AG20443 (cell line): Measurements from ENCODE around the gene INHBE.
A peak's percentile ranks its signal among the peaks of the same experiment; 100 is the strongest.
"Not testable (repeated sequence)": the region's sequence is repeated elsewhere in the genome, so short reads cannot be mapped to it uniquely, and the experiment has no call there.

Source experiments
- DNase-seq: peaks from one replicate; pipeline ENCODE4 v3.0.0; 2012; ENCODE audit warnings: low spot score, mixed read lengths

Gene INHBE, protein sequence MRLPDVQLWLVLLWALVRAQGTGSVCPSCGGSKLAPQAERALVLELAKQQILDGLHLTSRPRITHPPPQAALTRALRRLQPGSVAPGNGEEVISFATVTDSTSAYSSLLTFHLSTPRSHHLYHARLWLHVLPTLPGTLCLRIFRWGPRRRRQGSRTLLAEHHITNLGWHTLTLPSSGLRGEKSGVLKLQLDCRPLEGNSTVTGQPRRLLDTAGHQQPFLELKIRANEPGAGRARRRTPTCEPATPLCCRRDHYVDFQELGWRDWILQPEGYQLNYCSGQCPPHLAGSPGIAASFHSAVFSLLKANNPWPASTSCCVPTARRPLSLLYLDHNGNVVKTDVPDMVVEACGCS

DNA sequence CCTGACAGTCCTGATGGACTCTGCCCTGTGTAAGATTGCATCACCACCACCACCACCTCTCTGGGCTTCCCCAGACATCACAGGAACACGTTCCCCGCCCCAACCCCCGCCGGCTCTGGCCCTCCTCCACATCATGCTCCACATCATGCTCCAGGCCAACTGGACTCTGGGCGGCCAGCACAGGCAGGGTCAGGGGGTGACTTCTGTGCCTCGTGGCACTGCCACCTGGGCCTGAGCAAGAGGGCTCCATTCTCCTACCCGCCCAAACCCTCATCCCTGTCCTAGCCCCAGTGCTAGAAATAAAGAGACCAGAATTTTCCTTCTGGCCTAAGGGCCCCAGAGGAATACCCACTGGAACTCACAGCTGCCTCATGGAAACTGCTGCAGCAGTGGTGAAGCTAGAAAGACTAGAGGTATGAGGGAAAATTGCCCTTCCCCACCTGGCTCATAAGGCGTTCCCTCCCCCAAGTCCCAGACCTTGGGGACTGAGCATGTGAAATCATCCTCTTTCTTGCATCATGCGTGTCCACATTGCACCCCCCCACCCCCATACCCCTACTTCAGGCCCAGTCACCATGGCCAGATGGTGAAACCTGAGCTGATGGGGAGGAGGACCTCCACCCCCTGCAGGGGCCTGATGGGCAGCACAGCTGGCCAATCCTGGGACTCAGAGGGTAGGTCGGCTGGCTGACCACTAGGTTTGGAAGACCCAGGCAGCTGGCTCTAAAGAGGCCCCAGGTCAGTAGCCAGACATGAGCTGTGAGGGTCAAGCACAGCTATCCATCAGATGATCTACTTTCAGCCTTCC, at the start of gene INHBE:
Gene INHBE (plus strand): TSS at position 742 of the 808 bp plus-strand sequence. CDS start 230 bp downstream, outside the sequence.
- peak; percentile 59 for DNase-seq

GRCh38 chr12:57410534-57410933, 44.6 kb upstream of the INHBE start:
- DNase-seq: no peak

DNA sequence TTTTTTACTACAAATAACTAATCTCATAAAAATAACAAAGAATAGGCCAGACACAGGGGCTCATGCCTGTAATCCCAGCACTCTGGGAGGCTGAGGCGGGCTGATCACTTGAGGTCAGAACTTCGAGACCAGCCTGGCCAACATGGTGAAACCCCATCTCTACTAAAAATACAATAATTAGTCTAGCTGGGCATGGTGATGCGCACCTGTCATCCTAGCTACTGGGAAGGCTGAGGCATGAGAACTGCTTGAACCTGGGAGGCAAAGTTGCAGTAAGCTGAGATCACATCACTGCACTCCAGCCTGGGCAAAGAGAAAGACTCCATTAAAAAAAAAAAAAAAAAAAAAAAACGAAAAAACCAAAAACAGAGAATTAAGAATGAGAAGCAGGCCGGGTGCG, 40.9 kb upstream of the INHBE start:
- not testable (repeated sequence) for DNase-seq

- no peak for DNase-seq
Observed at GRCh38 chr12:57415088-57415487, 40.0 kb upstream of the INHBE start.

DNA sequence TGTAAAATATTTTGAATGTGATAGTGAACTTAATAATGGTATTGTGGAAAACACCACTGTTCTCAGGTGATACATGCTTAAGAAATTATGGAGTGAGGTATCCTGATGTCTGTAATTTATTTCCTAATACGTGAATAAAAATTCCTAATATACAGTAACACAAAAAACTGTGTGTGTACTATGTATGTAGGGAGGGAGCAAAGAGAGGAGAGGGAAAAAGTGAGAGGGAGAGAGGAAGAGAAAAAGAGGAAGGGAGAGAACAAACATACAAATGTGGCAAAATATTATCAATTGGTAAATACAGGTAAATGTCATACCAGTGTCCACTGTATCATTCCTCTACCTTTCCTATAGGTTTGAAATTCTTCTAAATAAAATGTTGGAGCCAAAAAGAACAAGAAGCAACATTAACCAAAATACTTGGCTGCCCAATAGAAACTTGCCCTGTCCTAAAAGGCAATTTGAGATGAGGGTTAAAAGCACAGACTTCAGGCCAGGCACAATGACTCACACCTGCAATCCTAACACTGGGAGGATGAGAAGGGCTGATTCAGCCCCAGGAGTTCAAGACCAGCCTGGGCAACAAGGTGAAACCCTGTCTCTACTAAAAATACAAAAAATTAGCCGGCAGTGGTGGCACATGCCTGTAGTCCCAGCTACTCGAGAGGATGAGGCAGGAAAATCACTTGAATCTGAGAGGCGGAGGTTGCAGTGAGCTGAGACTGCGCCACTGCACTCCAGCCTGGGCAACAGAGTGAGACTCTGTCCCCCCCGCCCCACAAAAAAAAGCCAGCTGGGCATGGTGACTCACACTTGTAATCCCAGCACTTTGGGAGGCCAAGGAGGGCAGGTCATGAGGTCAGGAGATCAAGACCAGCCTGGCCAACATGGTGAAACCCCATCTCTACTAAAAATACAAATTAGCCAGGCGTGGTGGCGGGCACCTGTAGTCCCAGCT, 38.8 kb upstream of the INHBE start:
- DNase-seq: peak; percentile 13

GRCh38 chr12:57418255-57418654, 36.9 kb upstream of the INHBE start:
- no peak for DNase-seq

DNA sequence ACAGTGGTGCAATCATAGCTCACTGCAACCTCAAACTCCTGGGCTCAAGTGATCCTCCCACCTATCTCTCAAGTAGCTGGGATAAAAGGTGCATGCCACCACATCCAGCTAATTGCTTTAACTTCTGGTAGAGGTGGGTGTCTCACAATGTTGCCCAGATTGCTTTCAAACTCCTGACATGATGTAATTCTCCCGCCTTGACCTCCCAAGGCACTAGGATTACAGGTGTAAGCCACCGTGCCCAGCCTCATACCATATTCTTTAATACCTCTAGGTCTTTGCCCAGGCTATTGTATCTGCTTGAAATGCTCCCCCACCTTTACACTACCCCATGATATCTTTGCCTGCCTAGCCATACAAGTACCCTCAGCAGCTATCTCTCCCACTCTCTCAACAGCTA, 35.6 kb upstream of the INHBE start:
- no peak for DNase-seq

GRCh38 chr12:57420482-57420881, 34.6 kb upstream of the INHBE start:
- no peak for DNase-seq

GRCh38 chr12:57426948-57427347, 28.2 kb upstream of the INHBE start:
- not testable (repeated sequence) for DNase-seq

DNA sequence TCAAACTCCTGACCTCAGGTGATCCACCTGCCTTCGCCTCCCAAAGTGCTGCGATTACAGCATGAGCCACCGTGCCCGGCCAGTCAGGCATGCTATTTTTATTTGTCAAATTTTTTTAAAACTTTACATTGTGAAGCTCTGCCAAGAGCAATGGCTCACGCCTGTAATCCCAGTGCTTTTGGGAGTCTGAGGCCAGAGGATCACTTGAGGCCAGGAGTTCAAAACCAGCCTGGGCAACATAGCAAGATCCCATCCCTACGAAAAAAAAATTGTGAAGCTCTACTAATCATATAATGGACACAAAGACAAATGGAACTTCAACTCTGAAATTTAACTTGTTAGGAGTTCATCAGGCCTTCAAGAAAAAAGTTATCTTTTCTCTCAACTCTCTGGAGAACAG, 26.1 kb upstream of the INHBE start:
- DNase-seq: no peak

DNA sequence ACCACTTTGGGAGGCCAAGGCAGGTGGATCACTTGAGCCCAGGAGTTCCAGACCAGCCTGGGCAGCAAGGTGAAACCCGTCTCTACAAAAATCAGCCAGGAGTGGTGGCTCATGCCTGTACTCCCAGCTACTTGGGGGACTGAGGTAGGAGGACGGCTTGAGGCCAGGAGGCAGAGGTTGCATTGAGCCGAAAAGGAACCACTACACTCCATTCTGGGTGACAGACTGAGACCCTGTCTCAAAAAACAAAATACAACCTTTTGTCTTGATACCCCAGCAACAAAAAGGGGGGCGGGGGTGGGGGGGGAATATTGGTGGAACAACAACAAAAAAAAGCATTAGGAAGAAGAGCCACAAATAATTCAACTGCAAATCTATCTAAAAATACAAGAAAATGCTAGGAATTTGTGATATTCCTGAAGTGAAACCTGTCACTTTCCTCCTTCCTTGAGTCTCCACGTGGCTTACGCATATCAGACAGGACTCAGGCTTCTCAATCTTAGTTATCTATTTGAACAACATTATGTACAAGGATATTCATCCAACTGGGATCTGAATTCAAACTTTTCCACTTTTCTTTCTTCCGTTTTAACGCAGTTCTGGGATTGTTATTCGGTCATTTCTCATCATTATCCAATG, 25.5 kb upstream of the INHBE start:
- no peak for DNase-seq

DNA sequence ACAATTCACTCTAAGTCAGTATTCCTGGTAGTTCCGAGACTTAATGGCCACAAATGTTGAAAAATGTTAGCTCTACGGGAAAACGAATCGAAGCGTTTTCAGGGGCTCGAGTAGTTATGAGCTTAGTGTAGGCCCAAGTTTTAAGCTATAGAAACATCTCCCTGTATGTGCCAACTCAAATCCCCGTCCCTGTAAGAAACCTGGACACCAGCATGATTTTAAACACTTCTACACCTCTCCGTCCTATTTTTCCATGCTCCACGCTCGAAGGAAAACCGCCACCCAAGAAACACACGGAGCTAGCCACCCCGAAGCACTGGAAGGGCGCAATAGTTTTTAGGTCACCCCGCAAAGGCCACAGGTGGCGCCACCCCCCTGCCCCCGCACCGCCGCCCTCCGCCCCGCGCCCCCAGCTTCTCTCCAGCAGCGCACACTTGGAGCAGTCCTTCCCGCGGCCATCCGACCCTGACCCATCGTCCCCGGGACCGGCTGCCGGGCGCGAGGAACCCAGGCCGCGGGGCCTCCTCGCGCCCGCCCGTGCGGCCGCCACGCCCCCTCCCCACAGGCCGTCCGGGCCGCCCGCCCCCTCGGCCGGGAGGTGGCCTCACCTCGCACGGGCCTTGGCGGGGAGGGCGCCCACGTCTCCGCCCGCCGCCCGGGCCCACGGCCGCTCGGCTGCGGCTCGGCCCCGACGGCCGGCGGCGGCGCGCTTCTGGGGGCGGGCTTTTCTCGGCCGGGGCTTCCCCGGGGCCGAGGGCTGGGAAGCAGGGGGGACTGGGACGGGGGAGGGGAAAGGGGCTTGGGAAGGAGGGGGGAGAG, 24.8 kb upstream of the INHBE start:
- DNase-seq: peak; percentile 86

DNA sequence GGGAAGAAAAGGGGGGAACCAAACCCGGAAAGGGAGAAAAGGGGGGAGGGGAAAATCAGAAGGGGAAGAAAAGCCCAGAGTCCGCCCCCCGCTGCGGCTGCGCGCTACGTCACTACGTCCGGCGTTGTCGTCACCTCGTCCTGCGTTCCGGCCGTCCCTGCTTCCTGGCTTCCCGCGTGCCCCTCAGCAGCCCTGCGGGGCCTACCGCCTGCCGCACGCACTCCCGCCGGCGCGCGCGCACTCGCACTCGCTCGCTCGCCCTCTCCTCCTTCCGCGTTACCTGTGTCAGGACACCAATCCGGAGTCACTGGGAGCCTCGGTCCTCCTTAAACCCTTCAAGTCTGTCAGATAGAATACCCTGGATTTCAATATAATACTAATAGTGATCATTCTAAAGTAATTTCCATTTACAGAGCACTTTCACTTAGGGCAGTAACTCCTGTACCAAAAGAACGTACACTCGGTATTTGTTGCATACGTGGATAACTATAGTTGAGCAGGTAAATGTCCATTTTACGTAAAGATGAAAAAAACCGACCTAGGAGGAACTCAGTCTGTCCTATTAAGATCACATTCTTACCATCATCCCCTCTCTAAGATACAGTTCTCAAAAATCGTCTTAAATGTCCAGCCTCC, 24.1 kb upstream of the INHBE start, which contains the start of gene R3HDM2:
Gene R3HDM2 (minus strand): TSS at position 113 of the 636 bp plus-strand sequence. CDS start 120,615 bp downstream, outside the sequence.
- DNase-seq: peak; percentile 99

- DNase-seq: no peak
Observed at GRCh38 chr12:57431654-57432188, 23.4 kb upstream of the INHBE start.

DNA sequence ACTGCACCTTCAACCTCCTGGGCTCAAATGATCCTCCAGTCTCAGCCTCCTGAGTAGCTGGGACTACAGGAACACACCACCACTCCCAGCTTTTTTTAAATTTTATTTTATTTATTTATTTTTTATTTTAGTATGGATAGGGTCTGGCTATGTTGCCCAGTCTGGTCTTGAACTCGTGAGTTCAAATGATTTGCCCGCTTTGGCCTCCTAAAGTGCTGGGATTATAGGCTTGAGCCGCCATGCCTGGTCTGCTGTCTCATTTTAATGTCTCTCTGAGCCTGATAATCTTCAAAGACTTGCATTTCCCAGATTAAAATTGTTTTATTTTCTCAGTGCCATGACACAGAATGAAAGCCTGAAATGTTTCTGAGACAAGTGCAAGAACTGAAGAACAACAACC, 21.7 kb upstream of the INHBE start:
- DNase-seq: no peak

DNA sequence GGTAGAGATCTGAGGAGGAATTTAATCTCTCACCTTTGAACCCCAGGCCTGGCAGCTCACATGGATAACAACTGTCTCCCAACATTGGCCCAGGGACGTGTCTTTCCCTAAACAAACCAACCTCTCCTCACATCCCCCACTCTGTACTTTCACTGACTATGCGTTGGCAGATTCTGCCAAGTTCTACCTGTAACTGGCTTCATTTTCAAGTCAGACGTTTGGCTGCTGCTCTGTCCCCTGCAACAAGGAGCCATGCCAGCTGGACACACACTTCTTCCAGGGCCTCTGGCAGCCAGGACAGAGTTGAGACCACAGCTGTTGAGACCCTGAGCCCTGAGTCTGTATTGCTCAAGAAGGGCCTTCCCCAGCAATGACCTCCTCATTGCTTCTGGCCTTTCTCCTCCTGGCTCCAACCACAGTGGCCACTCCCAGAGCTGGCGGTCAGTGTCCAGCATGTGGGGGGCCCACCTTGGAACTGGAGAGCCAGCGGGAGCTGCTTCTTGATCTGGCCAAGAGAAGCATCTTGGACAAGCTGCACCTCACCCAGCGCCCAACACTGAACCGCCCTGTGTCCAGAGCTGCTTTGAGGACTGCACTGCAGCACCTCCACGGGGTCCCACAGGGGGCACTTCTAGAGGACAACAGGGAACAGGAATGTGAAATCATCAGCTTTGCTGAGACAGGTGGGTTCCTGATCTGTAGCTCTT, 20.4 kb upstream of the INHBE start, which contains the start of gene INHBC:
Gene INHBC (plus strand): TSS at position 268 of the 707 bp plus-strand sequence. CDS start 103 bp downstream, at position 371.
- no peak for DNase-seq

DNA sequence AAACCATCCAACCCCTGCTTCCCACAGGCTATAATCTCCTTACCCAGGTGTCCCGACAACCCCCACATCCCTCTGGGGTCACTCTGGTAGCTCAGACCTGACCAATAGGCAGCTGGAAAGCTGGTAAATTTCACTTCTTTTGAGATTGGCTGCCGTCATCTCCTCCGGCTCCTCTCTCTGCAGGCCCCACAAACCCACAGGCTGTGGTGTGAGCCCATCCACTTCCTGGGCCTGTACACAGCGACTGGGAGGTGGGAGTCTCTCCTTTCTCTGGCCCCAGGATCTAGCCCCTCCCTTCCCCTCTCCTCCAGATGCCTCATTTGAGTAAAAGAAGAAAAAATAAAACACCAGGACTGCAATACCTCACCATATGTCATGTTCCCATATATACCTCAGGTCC, 19.8 kb upstream of the INHBE start:
- DNase-seq: no peak

DNA sequence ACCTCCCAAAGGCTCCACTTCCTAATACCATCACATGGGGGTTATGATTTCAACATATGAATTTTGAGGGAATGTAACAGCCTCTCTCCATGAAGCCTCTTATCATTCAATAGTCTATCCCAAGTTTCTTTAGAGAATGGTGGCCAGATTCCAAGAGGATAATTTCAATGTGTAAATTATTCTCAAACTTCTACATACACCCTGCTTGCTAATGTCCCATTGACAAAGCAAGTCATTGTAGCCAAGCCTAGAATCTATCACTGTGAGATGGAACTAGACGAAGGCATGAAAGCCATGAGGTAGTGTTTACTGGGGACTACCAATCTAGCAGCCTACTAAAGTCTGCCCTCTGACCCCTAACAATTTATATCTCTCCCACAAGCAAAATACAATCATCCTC, 16.7 kb upstream of the INHBE start:
- no peak for DNase-seq

DNA sequence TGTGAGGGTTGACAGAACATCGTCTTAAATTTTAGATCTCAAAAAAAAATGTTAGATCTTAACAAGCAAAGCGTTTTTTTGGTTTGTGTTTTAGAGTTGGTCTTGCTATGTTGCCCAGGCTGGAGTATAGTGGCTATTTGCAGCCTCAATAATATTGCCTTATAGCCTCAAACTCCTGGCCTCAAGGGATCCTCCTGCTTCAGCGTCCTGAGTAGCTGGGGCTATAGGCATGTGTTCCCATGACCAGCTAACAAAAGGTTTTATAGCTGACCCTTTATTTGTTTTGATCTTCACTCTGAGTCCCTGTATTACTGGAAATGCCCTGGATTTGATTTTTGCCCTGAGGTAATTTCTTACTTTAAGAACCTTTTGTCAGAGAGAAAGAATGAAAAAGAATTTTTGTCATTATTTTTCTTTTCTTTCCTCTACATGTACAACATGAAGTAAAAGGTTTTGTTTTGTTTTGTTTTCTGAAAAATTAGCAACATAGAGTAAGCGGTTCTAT, 15.3 kb upstream of the INHBE start:
- no peak for DNase-seq
